GM12878 (cell line): ENCODE data around the gene PCGF1. TPM values are rescaled to one million over a fixed set of nuclear protein-coding genes. Genes with fewer than 3 reads are reported as not detected.
A peak's percentile ranks its signal among the peaks of the same experiment; 100 is the strongest.

Source experiments
- ASH2L ChIP-seq: fragments of 300-600, 200-600 bp; sonication (generic); IDR thresholded peaks from 2 replicates; pipeline ENCODE4 v1.6.1; 2017; ENCODE audit warnings: low read depth, mild to moderate bottlenecking, borderline replicate concordance
- CBX3 ChIP-seq: fragments of 200-600 bp; sonication (generic); IDR thresholded peaks from 2 replicates; pipeline ENCODE4 v1.6.1; 2016; ENCODE audit warnings: low read depth, borderline replicate concordance
- E2F4 ChIP-seq: IDR thresholded peaks from 2 replicates; pipeline ENCODE4 v1.6.1; 2012; ENCODE audit warnings: low read depth, low read length, improper control_type of control experiment
- E4F1 ChIP-seq: fragments of 450-650 bp; IDR thresholded peaks from 2 replicates; pipeline ENCODE4 v1.6.1; 2018; ENCODE audit warnings: borderline replicate concordance, mild to moderate bottlenecking; ENCODE audit not compliant: partially characterized antibody
- ESRRA ChIP-seq: IDR thresholded peaks from 2 replicates; pipeline ENCODE4 v1.6.1; 2012; ENCODE audit warnings: mild to moderate bottlenecking, low read length, improper control_type of control experiment
- FOXK2 ChIP-seq: fragments of 450-650 bp; IDR thresholded peaks from 2 replicates; pipeline ENCODE4 v1.6.1; 2017; ENCODE audit warnings: mild to moderate bottlenecking, moderate library complexity
- KLF5 ChIP-seq: fragments of 450-650 bp; IDR thresholded peaks from 2 replicates; pipeline ENCODE4 v1.6.1; 2014; ENCODE audit warnings: mild to moderate bottlenecking; ENCODE audit not compliant: partially characterized antibody
- LARP7 ChIP-seq: fragments of 450-650 bp; IDR thresholded peaks from 2 replicates; pipeline ENCODE4 v1.6.1; 2017; ENCODE audit warnings: mild to moderate bottlenecking
- NR2C2 ChIP-seq: IDR thresholded peaks from 2 replicates; pipeline ENCODE4 v1.6.1; 2011; ENCODE audit warnings: borderline replicate concordance, low read depth; ENCODE audit not compliant: control insufficient read depth, insufficient read length
- PML ChIP-seq: IDR thresholded peaks from 2 replicates; pipeline ENCODE4 v1.6.1; 2012; ENCODE audit warnings: low read length, inconsistent platforms
- POLR2AphosphoS5 ChIP-seq: IDR thresholded peaks from 2 replicates; pipeline ENCODE4 v1.6.1; 2011; ENCODE audit warnings: mild to moderate bottlenecking, low read length, inconsistent platforms
- RAD21 ChIP-seq: IDR thresholded peaks from 2 replicates; pipeline ENCODE4 v1.6.1; 2011; ENCODE audit warnings: mild to moderate bottlenecking, low read depth, low read length, moderate library complexity; ENCODE audit not compliant: insufficient read depth
- RB1 ChIP-seq: fragments of 450-650 bp; formaldehyde crosslinking; IDR thresholded peaks from 2 replicates; pipeline ENCODE4 v1.6.1; 2017; ENCODE audit warnings: mild to moderate bottlenecking, borderline replicate concordance
- SMARCA5 ChIP-seq: fragments of 450-650 bp; IDR thresholded peaks from 2 replicates; pipeline ENCODE4 v1.6.1; 2017; ENCODE audit warnings: mild to moderate bottlenecking
- SP1 ChIP-seq: IDR thresholded peaks from one replicate; pipeline ENCODE4 v1.6.1; 2011; ENCODE audit warnings: low read depth, low read length
- TCF12 ChIP-seq: IDR thresholded peaks from 2 replicates; pipeline ENCODE4 v1.6.1; 2011; ENCODE audit warnings: low read depth, mild to moderate bottlenecking, low read length
- TCF7 ChIP-seq: IDR thresholded peaks from 2 replicates; pipeline ENCODE4 v1.6.1; 2014; ENCODE audit warnings: antibody characterized with exemption, borderline replicate concordance
- ZNF622 ChIP-seq: fragments of 450-650 bp; IDR thresholded peaks from 2 replicates; pipeline ENCODE4 v1.6.1; 2017; ENCODE audit warnings: mild to moderate bottlenecking, inconsistent platforms
- ZNF687 ChIP-seq: fragments of 450-650 bp; IDR thresholded peaks from 2 replicates; pipeline ENCODE4 v1.6.1; 2017; ENCODE audit warnings: mild to moderate bottlenecking, moderate library complexity
- polyA plus RNA-seq, 11 experiments: library from polyadenylated mRNA; depleted of rRNA in 4 of 11; unstranded in 6 of 11; stranded (reverse) in 5 of 11; fragments of >200 nt; fragmentation: Nextera tagmentation in 4 of 11; fragmentation: Illumina TruSeq in 1 of 11; extraction: Ambion mirVana in 4 of 11; extraction: Trizol in 1 of 11; gene quantifications; 1 replicate in 1 of 11; 2 replicates in 10 of 11; pipeline versions ENCODE4 v1.2.1 to v1.2.3, GENCODE V29; 2011 to 2016; ENCODE audit warnings: inconsistent platforms in 2 of 11, missing spikeins in 2 of 11, low read depth in 1 of 11
- total RNA-seq, 4 experiments: library from RNA; depleted of rRNA in 3 of 4; stranded (reverse); fragments of >200 nt in 3 of 4; fragmentation: Illumina TruSeq in 1 of 4; extraction: Trizol in 1 of 4; gene quantifications; 2 replicates each; pipeline versions ENCODE4 v1.2.1 to v1.2.3, GENCODE V29; 2013 to 2021
- TF ChIP-seq, protein P1 (sequence below): fragments of 450-650 bp; conservative IDR thresholded peaks from 2 replicates; pipeline ENCODE4 v1.6.1; 2017; ENCODE audit warnings: mild to moderate bottlenecking, moderate library complexity

Gene PCGF1
- total and polyA plus RNA-seq, 10 of the 15 experiments (the other 5 are each of a cell fraction or from before 2014, with no cell fraction given) = 23.1 to 50.8 (median 27.4) TPM

DNA sequence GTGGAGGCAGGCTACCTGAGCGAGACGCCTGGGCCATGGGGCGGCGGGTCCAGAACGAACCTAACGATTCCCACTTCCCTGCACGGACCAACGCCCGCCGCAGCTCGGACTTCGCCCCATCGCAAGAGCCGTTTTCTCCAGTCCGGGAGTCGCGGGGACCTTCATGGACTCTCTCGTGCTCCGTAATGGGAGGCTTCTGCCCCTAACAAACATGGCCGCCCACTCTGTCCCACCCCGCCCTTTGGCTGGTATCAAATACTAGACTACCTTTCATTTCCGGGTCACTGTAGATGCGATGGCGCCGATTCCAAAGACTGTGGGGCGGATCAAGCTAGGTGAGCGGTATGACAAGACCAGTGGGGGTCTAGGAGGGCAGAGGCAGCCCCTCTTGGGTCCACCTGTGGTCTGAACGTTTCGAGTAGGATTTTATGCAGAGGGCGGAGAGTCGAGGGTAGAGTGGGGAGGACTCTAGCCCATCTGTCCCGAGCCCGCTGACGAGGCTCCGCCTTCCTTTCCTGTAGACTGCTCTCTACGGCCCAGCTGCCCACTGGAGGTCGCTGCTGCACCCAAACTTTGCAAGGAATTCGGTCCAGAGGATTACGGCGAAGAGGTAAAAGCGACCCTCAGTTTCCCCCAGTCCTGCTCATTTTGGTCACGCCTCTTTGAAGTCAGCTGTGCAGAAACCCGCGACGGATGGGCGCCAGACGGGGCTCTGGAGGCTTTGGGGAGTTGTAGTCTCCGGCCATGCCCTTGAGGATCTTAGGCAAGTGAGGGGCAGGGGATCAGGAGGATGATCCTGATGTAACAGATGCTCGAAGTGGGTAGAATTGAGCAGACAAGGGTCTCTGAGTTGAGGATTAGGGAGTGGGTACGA, 24.5 kb downstream of the PCGF1 start, which contains the start of the genes CCDC142 and TTC31 (continued):
- TF ChIP-seq, protein P1, sequence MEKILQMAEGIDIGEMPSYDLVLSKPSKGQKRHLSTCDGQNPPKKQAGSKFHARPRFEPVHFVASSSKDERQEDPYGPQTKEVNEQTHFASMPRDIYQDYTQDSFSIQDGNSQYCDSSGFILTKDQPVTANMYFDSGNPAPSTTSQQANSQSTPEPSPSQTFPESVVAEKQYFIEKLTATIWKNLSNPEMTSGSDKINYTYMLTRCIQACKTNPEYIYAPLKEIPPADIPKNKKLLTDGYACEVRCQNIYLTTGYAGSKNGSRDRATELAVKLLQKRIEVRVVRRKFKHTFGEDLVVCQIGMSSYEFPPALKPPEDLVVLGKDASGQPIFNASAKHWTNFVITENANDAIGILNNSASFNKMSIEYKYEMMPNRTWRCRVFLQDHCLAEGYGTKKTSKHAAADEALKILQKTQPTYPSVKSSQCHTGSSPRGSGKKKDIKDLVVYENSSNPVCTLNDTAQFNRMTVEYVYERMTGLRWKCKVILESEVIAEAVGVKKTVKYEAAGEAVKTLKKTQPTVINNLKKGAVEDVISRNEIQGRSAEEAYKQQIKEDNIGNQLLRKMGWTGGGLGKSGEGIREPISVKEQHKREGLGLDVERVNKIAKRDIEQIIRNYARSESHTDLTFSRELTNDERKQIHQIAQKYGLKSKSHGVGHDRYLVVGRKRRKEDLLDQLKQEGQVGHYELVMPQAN = peak; percentile 93
- peak; percentile 53; the same call in 1 of the 2 replicates for TF ChIP-seq FOXK2
- TF ChIP-seq PML = no peak
- no peak for TF ChIP-seq ESRRA
- TF ChIP-seq RB1 = 0 out of 2 replicates have a peak, but pooled peaks have one; percentile 24
- peak; percentile 80 for TF ChIP-seq NR2C2
- peak; percentile 43 for TF ChIP-seq E4F1
- TF ChIP-seq RAD21 = peak; percentile 78
- peak; percentile 68; the same call in 1 of the 2 replicates for TF ChIP-seq ASH2L
- peak; percentile 85 for TF ChIP-seq POLR2AphosphoS5
- no peak for TF ChIP-seq CBX3
- TF ChIP-seq TCF12 = peak; percentile 40; the same call in 1 of the 2 replicates
- peak; percentile 45; the same call in 1 of the 2 replicates for TF ChIP-seq TCF7
- TF ChIP-seq SP1 = no peak
- peak; percentile 53 for TF ChIP-seq KLF5
- TF ChIP-seq ZNF687 = peak; percentile 36; the same call in 1 of the 2 replicates
- no peak for TF ChIP-seq ZNF622
- no peak; the same call in 1 of the 2 replicates for TF ChIP-seq LARP7
- TF ChIP-seq SMARCA5 = peak; percentile 90; the same call in 1 of the 2 replicates
- TF ChIP-seq E2F4 = peak; percentile 74; the same call in 1 of the 2 replicates
